A549 (cell line): ENCODE measurements around the gene DDX55.

Source experiments
- CHD4 ChIP-seq: fragments of 200-600 bp; sonication (generic); IDR thresholded peaks from 2 replicates; pipeline ENCODE4 v1.6.1; 2016; ENCODE audit warnings: antibody characterized with exemption, mild to moderate bottlenecking, borderline replicate concordance
- CTCF ChIP-seq: fragments of >200 bp; sonication (Bioruptor Twin); formaldehyde crosslinking; IDR thresholded peaks from 3 replicates; pipeline ENCODE4 v1.5.1; 2016
- HDAC2 ChIP-seq: fragments of 200-600 bp; sonication (generic); IDR thresholded peaks from 2 replicates; pipeline ENCODE4 v1.6.1; 2016
- JUN ChIP-seq, 2 experiments: fragments of >200 bp; sonication (Bioruptor Twin); formaldehyde crosslinking; IDR thresholded peaks; 2 replicates in 1 of 2; 3 replicates in 1 of 2; pipeline ENCODE4 v1.6.1; 2016 to 2017
- MYC ChIP-seq: IDR thresholded peaks from 2 replicates; pipeline ENCODE4 v1.6.1; 2012; ENCODE audit warnings: mild to moderate bottlenecking, inconsistent platforms, low read length, improper control_type of control experiment, borderline replicate concordance
- NR3C1 ChIP-seq: fragments of >200 bp; sonication (Bioruptor Twin); formaldehyde crosslinking; IDR thresholded peaks from 3 replicates; pipeline ENCODE4 v1.6.1; 2017
- POLR2A ChIP-seq: IDR thresholded peaks from 2 replicates; pipeline ENCODE4 v1.6.1; 2012; ENCODE audit warnings: mild to moderate bottlenecking, low read length
- RCOR1 ChIP-seq: fragments of 150-350 bp; IDR thresholded peaks from 2 replicates; pipeline ENCODE4 v1.6.1; 2014; ENCODE audit warnings: antibody characterized with exemption, low read length, low read depth
- REST ChIP-seq: fragments of 200-600 bp; sonication (generic); IDR thresholded peaks from 2 replicates; pipeline ENCODE4 v1.6.1; 2016; ENCODE audit warnings: antibody characterized with exemption, mild to moderate bottlenecking, moderate library complexity
- ZC3H11A ChIP-seq: fragments of 450-650 bp; IDR thresholded peaks from 2 replicates; pipeline ENCODE4 v1.6.1; 2014; ENCODE audit warnings: antibody characterized with exemption, mild to moderate bottlenecking

DNA sequence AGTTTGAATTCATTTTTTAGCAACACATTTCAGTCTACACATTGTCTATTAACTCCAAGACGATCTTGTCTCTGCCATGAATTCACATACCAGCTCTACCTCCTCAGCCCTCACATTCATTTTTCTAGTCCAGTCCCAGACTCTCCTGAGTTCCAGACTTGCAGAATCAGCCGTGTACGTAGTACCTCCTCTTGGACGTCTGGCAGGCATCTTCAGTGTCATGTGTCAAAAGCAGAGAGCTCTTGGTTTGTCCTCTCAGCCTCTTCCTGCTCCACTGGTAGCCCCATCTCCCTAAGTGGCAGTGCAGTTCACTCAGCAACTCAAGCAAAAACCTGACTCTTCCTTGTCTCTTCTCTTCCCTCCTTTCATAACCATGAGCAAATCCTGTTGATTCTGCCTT lies 54.5 kb downstream of the DDX55 start:
- TF ChIP-seq ZC3H11A: no peak
- TF ChIP-seq CTCF: no peak
- TF ChIP-seq HDAC2: no peak
- no peak for TF ChIP-seq JUN (IDR thresholded peaks at IDR 0.05)
- no peak for TF ChIP-seq REST
- no peak for TF ChIP-seq NR3C1
- no peak for TF ChIP-seq RCOR1
- TF ChIP-seq CHD4: no peak
- TF ChIP-seq POLR2A: no peak
- no peak for TF ChIP-seq MYC
